HG02610 (cell line): Measurements from ENCODE around the gene PRR14.
"Not testable (repeated sequence)": the region's sequence is repeated elsewhere in the genome, so short reads cannot be mapped to it uniquely, and the experiment has no call there.

Source experiments
- ATAC-seq: cut with Tn5 transposase; IDR thresholded peaks from one replicate; pipeline ENCODE4 v1.9.1; 2021; ENCODE audit warnings: mild to moderate bottlenecking, moderate library complexity; ENCODE audit not compliant: unreplicated experiment

Gene PRR14

GRCh38 chr16:30628628-30629540, 21.9 kb upstream of the PRR14 start:
- ATAC-seq, result no peak

- not testable (repeated sequence) for ATAC-seq
Measured at GRCh38 chr16:30632454-30632853, 18.3 kb upstream of the PRR14 start.

GRCh38 chr16:30633526-30633925, 17.2 kb upstream of the PRR14 start:
- ATAC-seq, result no peak

- ATAC-seq, result no peak
Measured at GRCh38 chr16:30636599-30636998, 14.2 kb upstream of the PRR14 start.

GRCh38 chr16:30637139-30637538, 13.6 kb upstream of the PRR14 start:
- ATAC-seq, result not testable (repeated sequence)

- ATAC-seq, result no peak
Measured at GRCh38 chr16:30637944-30638343, 12.8 kb upstream of the PRR14 start.

GRCh38 chr16:30641378-30641982, 9.3 kb upstream of the PRR14 start:
- ATAC-seq, result no peak

- ATAC-seq, result no peak
Measured at GRCh38 chr16:30644334-30644830, 6.4 kb upstream of the PRR14 start.

GRCh38 chr16:30645727-30646126, 5.0 kb upstream of the PRR14 start:
- ATAC-seq, result no peak

- no peak for ATAC-seq
Measured at GRCh38 chr16:30647274-30647571, 3.5 kb upstream of the PRR14 start.

- ATAC-seq, result peak; percentile 2
Measured at GRCh38 chr16:30649725-30650368, 913 bp upstream of the PRR14 start.

GRCh38 chr16:30651124-30652004, 604 bp downstream of the PRR14 start:
- ATAC-seq, result peak; percentile 35

GRCh38 chr16:30652005-30652296, 1.2 kb downstream of the PRR14 start:
- ATAC-seq, result no peak

GRCh38 chr16:30652718-30653117, 2.0 kb downstream of the PRR14 start:
- ATAC-seq, result no peak

- no peak for ATAC-seq
Measured at GRCh38 chr16:30654856-30655255, 4.1 kb downstream of the PRR14 start.

- no peak for ATAC-seq
Measured at GRCh38 chr16:30655815-30656347, 5.1 kb downstream of the PRR14 start.

- no peak for ATAC-seq
Measured at GRCh38 chr16:30656388-30656787, 5.6 kb downstream of the PRR14 start.

GRCh38 chr16:30656974-30657865, 6.5 kb downstream of the PRR14 start:
- ATAC-seq, result no peak

- peak; percentile 72 for ATAC-seq
Measured at GRCh38 chr16:30657866-30658730, 7.3 kb downstream of the PRR14 start, which contains the start of gene FBRS. Gene FBRS (plus strand): TSS chr16:30658431. CDS start chr16:30659519, 1,088 bp downstream.
